GM18520 (cell line): ENCODE results near the gene NLGN4X.

Experiments
- ATAC-seq: cut with Tn5 transposase; IDR thresholded peaks from one replicate; pipeline ENCODE4 v1.9.1; 2021; ENCODE audit not compliant: unreplicated experiment

The NLGN4X gene

DNA sequence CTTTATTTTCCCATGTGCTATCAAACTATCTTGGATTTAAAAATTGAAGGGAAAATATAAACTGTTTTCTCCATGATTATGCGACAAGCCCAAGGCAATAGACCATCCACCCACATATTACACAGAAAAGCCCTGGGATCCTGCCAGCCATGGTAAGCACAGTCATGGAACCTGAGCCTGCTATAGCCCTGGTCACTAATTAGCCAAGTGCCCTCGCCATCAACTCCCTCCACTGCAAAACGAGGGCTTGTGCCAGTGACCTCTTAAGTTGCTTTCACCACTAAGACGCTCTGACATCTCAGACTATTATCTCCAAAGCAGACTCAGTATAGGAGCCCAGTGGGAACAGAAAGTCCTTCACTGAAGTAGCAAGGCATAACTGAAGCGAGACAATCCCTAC is 69.2 kb downstream of the NLGN4X start:
- no peak for ATAC-seq

DNA sequence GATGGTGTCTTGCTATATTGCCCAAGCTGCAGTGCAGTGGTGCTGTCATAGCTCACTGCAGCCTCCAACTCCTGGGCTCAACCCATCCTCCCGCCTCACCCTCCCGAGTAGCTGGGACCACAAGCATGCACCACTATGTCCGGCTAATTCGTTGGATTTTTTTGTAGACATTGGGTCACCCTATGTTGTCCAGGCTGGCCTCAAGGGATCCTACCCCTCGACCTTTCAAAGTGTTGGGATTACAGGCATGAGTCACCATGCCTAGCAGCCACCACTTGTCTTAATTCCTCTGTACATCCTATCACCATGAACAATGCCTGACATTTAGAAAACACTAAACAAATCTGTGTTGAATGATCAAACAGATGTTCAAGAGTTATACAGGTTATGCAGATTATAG is 76.7 kb downstream of the NLGN4X start:
- ATAC-seq, result no peak

DNA sequence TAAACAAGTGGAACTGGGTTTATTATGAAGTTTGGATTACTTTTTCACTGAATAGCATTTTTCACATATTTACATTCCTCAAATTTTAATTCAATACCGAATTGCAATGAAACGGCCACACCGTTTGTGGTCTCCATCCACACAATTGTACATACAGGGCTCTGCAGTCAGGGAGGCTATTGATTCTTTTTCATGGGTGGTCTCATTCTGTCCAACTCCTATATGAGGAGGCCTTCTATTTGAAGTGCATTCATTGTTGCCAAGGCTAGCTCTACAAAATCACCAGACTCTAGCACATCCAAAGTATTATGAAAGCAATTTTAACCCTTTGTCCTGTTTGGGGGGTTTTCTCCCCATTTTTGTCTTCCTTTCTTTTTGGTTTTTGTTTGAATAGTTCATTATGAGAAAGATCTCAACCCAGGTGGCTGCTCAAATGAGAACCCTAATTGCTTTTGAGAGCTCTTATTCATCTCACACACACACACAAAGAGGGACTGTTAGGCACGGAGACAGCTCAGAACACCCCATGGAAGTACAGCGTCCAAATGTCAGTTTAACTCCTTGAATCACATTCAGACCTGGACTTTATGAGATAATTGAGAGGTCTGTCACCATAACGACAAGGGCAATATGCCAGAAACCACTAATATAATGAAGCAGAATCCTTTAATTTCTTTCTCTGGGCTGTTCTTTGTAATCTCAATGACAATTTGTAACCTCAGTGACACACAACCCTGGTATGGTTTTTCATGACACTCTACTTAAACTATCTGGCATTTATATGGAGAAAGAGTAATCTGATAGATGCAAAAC is 79.4 kb downstream of the NLGN4X start:
- ATAC-seq, result no peak

DNA sequence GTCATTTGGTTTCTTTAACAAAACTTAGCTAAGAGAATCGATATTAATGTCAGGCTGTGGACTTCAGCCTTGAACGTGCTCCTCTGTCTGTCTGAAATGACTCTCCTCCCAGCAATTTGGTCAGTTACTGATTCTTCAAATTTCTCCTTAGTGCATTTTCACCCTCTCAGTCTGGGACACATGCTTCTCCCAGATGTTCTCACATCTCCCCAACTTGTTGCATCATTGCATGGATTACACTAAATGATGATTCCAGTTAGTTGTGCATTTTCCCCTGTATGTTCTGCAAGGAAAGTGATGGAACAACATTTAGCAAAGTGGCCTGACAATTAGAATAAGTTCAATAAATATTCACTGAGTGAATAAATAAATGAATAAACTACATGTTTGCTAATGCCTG is 94.4 kb downstream of the NLGN4X start:
- ATAC-seq, result no peak

DNA sequence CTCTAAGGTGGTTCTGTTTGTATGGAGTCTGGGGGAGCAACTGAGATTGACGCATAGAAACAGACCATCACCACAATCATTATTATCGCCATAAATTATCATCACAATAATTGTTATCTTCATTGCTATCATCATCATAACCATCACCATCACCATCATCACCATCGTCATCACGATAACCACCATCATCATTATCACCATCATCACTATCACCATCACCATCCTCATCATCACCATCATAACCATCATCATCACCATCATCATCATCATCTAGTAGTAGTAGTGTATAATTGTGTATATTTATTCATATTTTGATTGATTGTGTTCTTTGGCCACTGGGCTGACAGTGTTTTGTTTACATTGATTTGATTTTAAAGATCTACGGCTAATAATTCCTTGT is 95.7 kb downstream of the NLGN4X start:
- no peak for ATAC-seq

DNA sequence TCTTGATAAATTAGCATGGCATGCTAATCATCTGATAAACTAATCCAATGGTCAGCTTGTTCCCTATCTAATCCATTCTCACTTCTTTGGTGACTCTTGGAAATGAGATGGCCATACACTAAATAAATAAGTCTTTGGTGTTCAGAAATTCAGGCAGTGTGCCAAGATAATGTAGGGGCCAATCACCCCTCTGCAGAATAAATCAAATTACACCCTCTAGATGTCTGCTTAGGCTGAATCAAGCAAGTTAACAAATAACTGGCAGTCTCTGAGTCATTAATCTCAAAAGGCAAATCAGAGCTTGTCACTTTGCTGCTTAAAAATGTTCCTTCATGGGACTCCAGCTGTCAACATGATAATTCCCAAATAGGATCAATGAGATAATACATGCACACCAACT is 97.4 kb downstream of the NLGN4X start:
- no peak for ATAC-seq

DNA sequence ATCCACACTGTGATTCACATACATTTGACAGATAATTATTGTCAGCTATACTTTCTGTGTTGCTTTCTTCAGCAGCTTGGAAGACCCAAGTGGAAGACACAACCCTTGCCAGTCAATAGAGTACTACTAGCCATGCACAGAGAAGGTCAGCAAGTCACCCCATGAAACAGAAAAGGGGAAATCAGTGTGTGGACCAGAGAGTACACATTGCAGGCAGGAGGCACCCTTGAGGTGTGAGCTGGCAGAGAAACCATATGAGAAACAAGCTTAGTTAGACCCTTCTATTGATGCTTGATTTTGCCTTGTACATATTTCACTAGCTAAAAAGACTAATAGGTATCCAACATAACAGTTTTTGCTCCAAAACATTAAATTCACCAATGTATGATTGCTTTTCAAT is 99.5 kb downstream of the NLGN4X start:
- ATAC-seq, result no peak

DNA sequence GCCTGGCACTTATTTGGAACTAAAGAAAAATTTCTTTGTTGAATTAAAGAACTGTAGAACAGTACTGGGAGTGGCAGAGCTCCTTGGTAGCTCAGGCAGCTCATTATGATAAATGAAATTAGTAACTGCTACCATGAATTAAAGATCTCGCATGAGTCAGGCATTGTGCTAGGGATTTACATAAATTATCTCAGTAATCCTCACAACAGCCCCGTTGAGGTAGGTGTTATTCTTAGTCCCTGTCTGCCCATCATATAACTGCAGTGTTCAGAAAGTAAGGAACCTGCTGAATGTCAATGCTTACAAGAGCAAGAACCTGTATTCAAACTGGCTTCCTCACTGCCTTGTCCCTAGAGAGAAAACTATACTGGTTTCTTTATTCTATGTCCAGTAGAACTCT is 108.3 kb downstream of the NLGN4X start:
- no peak for ATAC-seq

DNA sequence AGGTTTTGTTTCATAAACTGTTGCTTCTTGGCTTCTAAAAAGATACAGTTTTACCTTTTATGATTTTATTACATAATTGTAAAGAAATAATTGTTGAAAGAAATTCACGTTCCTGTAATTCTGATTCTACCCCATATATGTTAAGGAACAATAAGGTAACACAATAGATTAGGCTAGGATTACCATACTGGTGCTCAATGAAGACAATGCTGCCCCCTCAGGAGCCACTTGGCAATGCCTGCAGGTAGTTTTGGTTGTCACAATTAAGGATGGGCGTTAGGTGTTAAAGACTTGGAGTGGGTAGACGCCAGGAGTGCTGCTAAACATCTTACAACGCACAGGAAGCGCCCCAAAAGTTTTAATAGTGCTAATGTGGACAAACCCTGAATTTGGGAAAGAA is 133.2 kb downstream of the NLGN4X start:
- no peak for ATAC-seq

DNA sequence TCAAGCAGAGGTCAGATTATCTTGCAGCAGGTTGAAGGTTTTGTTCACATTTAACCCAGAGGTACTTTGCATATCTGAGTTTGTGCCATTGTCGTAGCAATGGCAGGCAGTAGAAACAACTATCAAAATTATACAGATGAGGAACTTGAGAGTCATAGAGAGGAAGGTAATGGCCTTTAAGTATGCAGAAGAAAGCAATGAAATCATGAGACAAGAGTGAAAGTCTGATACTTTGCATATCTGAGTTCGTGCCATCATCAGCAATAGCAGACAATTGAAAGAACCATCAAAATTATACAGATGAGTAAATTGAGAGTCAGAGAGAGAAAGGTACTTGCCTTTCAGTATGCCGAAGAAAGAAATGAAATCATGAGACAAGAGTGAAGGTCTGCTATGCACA is 154.1 kb downstream of the NLGN4X start:
- no peak for ATAC-seq

DNA sequence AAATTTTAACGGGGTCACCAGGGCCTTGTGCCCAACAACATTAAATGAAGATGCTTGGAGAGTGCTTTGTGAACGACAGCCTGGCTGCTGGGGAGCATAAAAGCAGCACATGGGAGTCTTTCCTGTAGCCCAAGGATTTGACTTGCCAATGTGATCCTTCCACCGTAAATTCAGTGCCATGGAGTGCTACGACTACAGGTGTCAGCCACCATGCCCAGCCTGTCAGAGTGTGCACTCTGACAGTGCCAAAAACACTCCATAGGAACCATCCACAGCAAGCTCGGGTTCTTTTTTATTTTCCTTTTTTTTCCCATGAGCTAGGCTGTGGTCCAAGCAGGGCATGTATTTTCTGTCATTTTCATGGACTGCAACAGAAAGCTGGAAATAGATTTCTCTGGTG is 156.9 kb downstream of the NLGN4X start:
- no peak for ATAC-seq

DNA sequence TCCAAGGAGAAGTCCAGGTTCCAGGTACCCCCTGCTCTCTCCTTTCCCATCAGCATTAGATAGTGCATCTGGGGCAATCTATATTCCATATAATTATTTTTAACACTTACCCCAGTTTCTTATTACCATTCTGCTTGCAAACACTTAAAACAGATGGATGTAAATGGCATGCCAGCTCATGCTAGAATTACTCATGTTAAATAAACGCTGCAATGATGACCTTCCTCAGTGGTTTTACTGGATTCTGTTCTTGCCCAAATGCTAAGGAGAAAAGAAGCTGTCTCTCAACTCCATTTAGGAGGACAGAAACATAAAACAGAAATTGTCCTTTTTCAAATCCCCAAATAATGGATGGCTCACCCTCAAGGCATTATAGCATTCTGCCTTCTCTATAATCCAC is 161.1 kb downstream of the NLGN4X start:
- ATAC-seq, result no peak

DNA sequence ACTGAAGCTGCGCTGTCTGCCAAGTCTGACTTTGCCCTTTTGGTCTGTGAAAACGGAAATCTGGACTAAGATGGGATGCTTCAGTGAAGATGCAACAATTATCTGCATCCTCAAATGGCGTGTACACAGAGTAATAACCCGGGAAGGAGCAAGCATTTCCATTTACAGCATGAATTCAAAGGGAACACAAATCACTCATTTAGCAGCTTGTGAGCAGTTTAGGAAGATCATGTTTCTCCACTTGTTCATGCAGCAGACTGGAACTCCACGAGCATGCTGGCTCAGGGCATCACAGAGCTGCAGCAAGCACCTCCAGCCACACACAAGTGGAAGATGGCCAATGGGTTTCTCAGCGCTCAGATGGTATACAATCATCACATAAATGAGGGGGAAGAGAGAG is 175.5 kb downstream of the NLGN4X start:
- ATAC-seq, result no peak

DNA sequence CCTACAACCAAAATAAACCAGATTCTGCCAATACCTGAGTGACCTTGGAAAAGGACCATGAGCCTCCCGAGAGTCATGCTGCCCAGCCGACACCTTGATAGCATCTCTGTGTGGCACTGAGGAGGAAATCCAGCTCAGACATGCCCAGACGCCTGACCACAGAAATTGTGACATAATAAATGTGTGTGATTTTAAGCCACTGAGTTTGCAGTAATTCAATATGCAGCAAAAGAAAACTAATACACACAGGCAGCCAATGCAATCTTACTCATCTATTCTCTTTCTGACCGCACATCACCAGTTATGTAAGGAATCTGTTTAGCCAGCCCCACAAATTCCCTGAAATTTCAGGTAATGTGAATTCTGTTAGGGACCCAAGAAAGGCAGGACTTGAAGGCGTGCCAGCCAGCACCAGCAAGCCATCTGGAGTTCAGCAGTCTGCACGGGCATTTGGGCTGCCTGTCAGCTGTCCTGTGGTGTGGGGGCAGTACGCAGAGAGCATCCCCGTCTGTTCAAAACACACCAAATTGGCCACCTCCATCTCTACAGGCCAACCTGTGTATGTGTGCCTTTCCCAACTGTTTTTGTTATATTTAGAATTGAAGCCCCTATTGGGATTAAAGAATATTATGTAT is 176.4 kb downstream of the NLGN4X start:
- ATAC-seq, result no peak

DNA sequence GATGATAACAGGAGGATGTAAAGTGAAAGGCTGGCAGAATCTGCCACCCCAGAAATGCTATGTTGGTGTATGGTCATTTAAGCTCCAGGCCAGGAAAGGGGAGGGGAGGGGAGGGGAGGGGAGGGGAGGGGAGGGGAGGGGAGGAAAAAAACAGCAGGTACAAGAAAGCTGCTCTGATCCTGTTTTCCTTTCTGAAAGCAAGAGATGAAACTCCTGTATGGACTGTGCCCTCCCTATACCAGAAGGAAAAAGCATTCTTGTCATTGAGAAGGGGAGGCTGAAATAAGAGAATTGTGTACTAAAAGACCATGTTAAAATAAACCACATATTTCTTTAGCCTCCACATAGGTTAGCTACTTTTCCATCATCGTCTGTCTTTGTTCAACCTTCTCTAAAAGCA is 179.5 kb downstream of the NLGN4X start:
- no peak for ATAC-seq

DNA sequence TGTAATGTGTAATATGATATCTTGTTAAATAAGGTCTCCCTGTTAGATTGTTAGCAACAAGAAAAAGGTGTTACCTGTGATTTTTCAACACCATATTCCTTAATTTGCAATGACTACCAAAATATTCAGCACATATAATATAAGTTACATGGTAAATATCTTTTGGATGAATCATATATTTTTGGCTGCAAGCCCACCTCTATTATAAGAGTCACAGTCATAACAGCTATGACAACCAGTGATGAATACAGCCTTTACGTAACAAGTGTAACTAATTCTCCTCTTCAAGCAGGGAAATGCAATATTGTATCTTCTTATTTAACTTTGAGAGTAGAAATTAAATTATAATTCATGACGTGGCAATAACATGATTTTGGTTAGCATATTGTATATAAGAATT is 187.0 kb downstream of the NLGN4X start:
- no peak for ATAC-seq

DNA sequence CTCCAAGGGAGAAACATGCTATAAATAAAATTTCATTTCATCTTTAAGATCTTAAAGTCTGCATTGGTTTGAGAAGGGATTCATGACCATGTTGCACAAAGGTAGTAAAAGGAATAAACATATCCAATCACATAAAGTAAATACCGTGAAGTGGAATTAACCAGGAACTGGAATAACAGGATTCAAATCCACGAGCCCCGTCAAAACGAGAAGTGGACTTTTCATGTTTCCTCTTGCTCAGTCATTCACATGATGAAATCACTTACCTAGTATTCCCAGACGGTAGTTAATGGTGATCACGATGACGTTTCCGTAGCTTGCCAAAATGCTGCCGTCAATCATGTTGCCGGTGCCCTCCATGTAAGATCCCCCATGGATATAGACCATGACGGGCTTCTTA is 199.7 kb downstream of the NLGN4X start:
- ATAC-seq, result no peak

DNA sequence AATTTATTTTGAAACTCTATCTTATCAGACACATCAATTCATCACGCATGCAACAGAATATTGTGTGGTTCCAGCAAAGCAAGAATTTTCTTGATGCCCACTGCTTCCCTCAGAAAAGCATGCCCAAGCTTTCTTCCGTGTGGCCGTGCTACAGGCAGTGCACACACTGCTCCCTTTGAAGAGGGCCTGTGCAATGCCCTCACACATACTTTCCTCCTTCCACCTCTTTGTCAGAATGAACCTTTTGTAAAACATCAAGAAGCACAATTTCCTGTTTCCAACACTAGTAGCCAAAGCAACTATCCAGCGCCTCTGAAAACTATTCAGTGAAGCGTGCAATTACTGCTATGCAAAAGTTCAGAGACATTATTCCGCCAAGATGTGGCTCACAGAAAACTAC is 201.7 kb downstream of the NLGN4X start:
- ATAC-seq, result no peak

DNA sequence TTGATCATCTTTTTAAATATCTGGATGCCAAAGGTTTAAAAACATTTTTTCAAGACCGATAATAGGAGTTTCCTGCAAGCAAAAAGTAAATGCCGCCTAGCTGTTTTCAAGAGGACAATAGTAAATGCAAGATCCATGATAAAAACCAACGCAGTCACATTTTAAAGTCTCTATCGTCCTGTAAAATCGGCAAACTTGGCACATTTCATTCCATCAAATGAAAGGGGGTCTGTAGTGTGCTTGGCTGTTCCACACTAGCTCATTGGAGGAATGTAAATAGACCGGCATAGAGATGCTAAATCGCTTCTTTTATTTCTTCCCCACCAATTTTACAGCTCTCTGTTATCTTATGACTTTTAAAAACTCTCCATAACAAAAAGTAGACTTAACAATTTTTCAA is 202.2 kb downstream of the NLGN4X start:
- ATAC-seq, result no peak

DNA sequence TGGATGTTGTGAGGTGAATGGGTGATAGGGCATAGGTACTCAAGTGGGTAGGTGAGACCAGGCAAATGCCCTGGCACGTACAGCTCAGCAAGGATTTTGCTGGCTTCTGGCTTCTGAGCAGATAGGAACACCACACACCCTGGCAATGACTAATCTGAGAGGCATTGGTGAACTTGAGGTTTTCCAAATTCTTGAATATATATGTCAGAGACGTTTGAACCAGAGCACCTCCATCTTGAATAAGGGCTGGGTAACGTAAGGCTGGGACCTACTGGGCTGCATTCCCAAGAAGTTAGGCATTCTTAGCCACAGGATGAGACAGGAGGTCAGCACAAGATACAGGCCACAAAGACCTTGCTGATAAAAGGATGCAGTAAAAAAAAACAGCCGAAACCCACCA is 204.5 kb downstream of the NLGN4X start:
- no peak for ATAC-seq

DNA sequence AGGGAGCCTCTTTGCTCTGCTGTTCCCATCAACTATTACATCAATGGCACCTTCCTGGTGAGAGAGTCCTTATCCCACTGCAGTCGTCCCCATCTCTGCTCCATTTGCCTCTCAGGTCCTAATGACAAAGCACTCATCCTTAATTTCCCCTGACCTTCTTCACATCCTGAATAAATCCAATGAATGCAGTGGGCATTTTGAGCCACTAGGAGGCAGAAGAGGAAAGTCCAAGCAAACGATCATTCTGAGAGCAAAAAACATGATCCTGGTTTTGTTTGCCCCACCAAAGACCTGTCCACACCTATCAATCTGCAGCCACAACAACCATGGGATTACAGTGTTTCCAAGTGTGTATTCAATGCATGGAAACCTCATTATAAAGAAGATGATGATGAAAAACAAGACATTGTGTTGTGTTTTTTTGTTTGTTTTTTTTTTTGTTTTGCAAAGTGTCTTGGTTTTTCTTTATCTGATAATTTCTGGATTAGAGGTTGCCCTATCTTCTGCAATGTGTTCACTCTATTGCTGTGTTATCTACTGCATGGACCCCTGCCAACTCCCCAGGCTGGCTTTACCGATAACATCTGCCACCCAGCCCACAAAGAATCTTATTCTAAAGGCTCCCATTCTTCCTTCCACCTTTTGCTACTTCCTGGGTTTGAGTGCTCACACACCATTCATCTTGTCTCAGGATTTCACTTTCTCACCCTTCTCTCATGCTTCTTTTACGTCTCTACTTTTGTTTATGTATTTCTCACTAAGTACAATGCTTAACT is 207.2 kb downstream of the NLGN4X start:
- ATAC-seq, result peak; percentile 50

DNA sequence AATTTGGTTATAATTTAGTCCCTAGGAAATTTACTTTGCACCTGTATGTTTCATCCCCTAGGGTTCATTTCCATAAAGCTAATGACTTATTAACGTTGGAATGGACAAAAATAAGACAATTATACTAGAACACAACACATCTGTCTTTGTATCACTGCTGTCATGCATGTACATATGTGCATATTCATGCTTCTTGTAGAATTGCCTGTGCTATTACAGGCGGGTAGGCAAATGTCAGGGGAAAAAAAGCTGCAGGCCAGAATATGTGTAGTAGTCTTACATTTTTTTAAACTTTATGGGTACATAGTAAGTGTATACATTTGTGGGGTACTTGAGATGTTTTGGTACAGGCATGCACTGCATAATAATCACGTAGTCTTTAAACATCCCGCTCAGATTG is 209.6 kb downstream of the NLGN4X start:
- ATAC-seq, result no peak
